COLO668 (cell line): Measurements from ENCODE around the gene BICD2.
"Not testable (repeated sequence)": the region's sequence is repeated elsewhere in the genome, so short reads cannot be mapped to it uniquely, and the experiment has no call there.

Experiments
- DNase-seq: peaks from one replicate; lab custom pipeline; 2025; ENCODE audit not compliant: unreplicated experiment; lab: John Stamatoyannopoulos, UW

Gene BICD2

GRCh38 chr9:92764381-92764987 lies at the start of gene BICD2:
Gene BICD2, minus strand, starts transcription at chr9:92764833. Its CDS starts 89 bp downstream, at chr9:92764744.
- no peak for DNase-seq

DNA sequence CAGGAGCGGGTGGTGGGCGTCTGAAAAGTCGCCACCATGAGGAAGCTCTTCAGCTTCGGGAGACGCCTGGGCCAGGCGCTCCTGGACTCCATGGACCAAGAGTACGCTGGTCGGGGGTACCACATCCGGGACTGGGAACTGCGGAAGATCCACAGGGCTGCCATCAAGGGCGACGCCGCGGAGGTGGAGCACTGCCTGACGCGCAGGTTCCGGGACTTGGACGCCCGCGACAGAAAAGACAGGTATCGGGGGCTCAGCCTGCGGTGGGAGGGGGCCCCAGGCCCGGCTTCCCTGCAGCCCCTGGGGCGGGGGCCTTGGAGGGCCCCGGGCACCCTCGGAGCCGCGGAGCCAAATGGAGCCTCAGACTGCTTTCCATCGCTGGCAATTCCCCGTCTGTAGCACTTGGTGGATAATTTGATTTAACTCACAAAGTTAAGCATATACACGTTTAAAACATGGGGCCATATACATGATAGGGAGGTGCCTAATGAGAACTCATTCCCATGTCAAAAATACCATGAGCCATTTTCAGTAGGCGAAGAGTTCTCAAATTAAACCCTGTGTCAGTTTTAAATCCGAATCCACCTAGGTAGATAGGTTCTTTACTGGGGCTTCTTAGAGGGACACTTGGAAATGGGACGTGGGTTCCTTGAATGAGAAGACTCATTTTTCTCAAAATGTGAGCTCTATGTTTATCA lies 45.1 kb upstream of the BICD2 start:
- DNase-seq = peak; percentile 47

DNA sequence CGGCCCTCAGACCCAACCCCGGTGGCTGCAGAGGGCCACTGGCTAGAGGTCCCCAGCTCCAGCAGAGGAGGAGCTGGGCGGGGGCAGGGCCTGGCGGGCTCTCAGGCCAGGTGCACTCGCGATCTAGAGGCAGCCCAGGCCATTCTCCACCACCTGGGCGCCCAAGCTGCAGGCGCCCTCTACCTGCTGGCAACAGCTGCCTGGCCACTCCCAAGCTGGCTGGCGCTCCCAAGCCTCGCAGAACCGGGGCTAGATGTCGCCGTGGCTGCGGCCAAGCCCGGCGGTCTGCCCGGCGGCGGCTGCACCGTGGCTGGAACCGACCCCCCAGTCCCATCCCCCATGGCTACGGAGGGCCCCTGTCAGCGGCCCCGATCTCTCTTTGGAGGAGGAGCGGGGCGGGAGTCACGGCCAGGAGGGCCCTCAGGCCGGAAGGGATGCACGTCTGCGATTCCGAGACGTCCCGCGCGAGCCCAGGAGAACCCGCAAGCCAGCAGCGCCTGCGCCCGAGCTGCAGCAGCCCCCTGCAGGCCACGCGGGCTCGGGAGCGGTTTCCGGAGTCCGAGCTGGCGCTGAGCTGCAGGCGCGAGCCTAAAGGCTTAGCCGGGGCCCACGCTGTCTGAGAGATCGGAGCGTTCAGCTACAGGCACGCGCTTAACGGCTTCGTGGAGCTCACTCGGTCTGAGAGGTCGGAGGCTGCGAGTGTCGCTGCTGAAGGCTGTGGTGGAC lies 44.3 kb upstream of the BICD2 start:
- peak; percentile 93 for DNase-seq

- DNase-seq = peak; percentile 81
Observed at GRCh38 chr9:92807757-92808725, 43.4 kb upstream of the BICD2 start.

DNA sequence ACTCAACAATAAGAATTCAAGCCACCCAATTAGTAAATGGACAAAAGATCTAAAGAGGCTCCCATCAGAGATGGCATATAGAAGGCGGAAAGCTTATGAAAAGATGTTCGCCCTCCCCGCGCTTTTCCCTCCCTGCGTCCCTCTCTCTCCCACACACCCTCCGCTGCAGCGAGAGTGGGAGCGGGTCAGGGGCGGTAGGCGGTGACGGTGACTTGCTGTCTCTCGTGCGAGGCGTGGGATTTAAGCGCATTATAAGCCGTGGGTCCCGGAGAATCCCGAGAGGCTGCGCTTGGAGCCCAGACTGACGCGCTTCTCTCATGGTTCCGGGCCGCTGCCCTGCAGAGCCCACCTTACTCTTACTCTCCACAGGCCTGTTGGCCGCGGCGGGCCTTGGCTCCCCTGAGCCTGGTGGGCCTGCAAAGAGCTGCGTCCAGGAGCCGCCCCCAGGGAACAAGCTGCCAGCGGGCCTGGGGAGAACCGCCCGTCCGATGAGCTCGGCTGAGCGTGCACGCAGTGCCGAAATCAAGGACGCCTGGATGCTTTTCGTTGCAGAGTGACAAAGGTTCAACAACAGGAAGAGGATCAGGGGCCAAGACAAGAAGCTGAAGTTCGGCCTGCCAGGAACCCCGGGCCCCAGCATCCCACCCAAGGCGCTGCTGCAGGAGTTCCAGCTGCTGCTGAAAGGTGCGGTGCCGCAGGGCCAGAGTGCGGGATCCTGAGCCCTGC lies 42.6 kb upstream of the BICD2 start:
- no peak for DNase-seq

- no peak for DNase-seq
Observed at GRCh38 chr9:92804727-92805126, 40.1 kb upstream of the BICD2 start.

DNA sequence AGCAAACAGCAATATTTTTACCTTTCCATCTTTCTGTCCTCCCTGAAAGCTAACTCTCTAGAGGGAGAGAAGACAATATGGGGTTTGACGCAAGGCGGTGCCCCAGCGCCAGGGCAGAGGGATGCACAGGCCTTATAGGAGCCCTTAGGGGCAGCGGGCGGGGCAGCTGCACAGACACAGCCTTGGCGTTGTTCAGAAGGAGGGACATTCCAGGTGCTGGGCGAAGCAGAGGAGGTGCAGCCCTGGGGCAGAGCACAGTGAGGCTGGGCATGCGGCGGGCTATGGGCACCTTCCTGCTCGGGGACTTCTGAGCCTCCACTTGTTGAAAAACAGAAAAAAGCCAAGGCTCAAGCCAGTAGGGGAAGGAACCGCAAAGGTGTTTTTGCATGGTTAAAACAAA lies 33.7 kb upstream of the BICD2 start:
- DNase-seq = no peak

- DNase-seq = not testable (repeated sequence)
Observed at GRCh38 chr9:92796337-92796804, 31.7 kb upstream of the BICD2 start.

DNA sequence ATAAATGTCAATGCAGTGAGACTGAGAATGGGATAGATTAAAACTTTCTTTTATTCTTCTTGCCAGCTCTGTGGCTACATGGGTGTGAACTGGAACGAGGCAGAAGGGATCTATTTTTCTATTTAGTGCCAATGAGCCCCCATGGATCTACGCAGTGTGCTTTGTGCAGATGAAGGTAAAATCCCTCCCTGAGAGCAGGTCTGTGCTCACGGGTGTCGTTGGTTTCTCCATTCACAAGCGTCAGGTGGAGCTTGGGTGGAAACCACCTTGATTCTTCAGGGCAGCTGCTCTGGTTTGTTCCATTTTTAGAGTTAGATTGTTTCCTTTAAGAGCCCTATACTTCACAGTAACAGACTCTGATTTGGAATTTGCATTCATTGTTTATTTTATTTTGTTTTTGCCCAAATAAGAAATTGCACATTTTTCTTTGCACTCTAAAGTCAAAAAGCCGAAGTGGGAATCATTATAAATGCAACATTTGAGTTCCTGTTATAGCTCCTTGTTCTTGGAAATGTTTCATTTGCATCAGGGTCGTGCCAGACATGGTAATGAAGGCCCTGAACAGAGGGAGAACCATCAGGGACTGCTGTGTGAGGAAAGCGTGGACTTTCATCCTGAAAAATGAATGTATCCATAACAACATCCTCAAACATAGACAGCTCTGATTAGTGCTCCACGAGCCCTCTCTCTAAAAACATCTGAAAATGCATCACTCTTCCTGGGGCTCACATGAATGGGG lies 31.1 kb upstream of the BICD2 start:
- no peak for DNase-seq

- no peak for DNase-seq
Observed at GRCh38 chr9:92795000-92795399, 30.4 kb upstream of the BICD2 start.

- DNase-seq = no peak
Observed at GRCh38 chr9:92794426-92794825, 29.8 kb upstream of the BICD2 start.

- DNase-seq = peak; percentile 71
Observed at GRCh38 chr9:92790542-92791527, 26.2 kb upstream of the BICD2 start.

- no peak for DNase-seq
Observed at GRCh38 chr9:92786298-92786697, 21.7 kb upstream of the BICD2 start.

GRCh38 chr9:92781899-92782298 lies 17.3 kb upstream of the BICD2 start:
- no peak for DNase-seq

- DNase-seq = no peak
Observed at GRCh38 chr9:92780206-92780605, 15.6 kb upstream of the BICD2 start.

- DNase-seq = no peak
Observed at GRCh38 chr9:92775466-92775865, 10.8 kb upstream of the BICD2 start.

- no peak for DNase-seq
Observed at GRCh38 chr9:92774274-92774673, 9.6 kb upstream of the BICD2 start.

DNA sequence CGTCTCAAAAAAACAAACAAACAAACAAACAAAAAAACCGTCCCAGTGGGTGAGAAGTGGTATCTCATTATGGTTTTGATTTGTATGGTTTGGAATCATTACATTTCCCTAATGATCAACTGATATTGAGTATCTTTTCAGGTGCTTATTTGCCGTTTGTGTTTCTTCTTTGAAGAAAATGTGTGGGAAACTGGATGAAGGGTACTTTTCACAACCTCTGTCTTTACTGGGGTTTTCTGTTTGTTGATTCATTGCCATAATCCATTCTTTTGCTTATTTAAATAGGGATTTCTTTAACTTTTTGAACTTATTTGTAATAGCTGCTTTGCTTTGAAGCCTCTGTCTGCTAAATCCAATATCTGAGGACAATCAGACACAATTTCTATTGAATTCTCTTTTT lies 9.2 kb upstream of the BICD2 start:
- no peak for DNase-seq
